HG03439 (cell line): ENCODE results near the gene BAG2.

ENCODE experiments used
- ATAC-seq: cut with Tn5 transposase; IDR thresholded peaks from one replicate; pipeline ENCODE4 v1.9.1; 2021; ENCODE audit warnings: mild to moderate bottlenecking, moderate library complexity; ENCODE audit not compliant: unreplicated experiment

The BAG2 gene

GRCh38 chr6:57173886-57174510, 1.9 kb downstream of the BAG2 start:
- no peak for ATAC-seq

GRCh38 chr6:57174511-57174907, 2.4 kb downstream of the BAG2 start:
- ATAC-seq = no peak

- ATAC-seq = no peak
Observed at GRCh38 chr6:57177545-57178265, 5.6 kb downstream of the BAG2 start.

- no peak for ATAC-seq
Observed at GRCh38 chr6:57180596-57180995, 8.5 kb downstream of the BAG2 start.

GRCh38 chr6:57182017-57182432, 9.9 kb downstream of the BAG2 start:
- ATAC-seq = no peak

- no peak for ATAC-seq
Observed at GRCh38 chr6:57183336-57183735, 11.2 kb downstream of the BAG2 start.

- ATAC-seq = no peak
Observed at GRCh38 chr6:57190140-57190539, 18.0 kb downstream of the BAG2 start.

GRCh38 chr6:57193177-57193576, 21.1 kb downstream of the BAG2 start:
- ATAC-seq = no peak

GRCh38 chr6:57195457-57195856, 23.3 kb downstream of the BAG2 start:
- no peak for ATAC-seq

GRCh38 chr6:57198926-57199636, 27.0 kb downstream of the BAG2 start:
- ATAC-seq = no peak

- no peak for ATAC-seq
Observed at GRCh38 chr6:57201718-57202117, 29.6 kb downstream of the BAG2 start.

GRCh38 chr6:57205550-57206328, 33.6 kb downstream of the BAG2 start:
- no peak for ATAC-seq

- no peak for ATAC-seq
Observed at GRCh38 chr6:57207141-57207540, 35.0 kb downstream of the BAG2 start.

GRCh38 chr6:57207872-57208271, 35.7 kb downstream of the BAG2 start:
- no peak for ATAC-seq

- no peak for ATAC-seq
Observed at GRCh38 chr6:57209030-57209429, 36.9 kb downstream of the BAG2 start.

GRCh38 chr6:57210060-57210459, 37.9 kb downstream of the BAG2 start:
- no peak for ATAC-seq

GRCh38 chr6:57215260-57215659, 43.1 kb downstream of the BAG2 start:
- ATAC-seq = no peak

GRCh38 chr6:57216235-57217101, 44.3 kb downstream of the BAG2 start:
- ATAC-seq = no peak

GRCh38 chr6:57217270-57217669, 45.1 kb downstream of the BAG2 start:
- no peak for ATAC-seq

GRCh38 chr6:57220083-57220703, 48.1 kb downstream of the BAG2 start:
- ATAC-seq = no peak
